Stimulated activated CD4-positive, alpha-beta T cell treated with anti-CD3 and anti-CD28 coated beads, Interleukin-15, amount 100 ng/mL, for 1 hour (primary cell): ENCODE data around the gene CPAMD8.
"Not testable (repeated sequence)": the region's sequence is repeated elsewhere in the genome, so short reads cannot be mapped to it uniquely, and the experiment has no call there.

Experiments used
- DNase-seq, 2 donors: peaks; one replicate each; pipeline ENCODE4 v3.0.0-alpha.2; 2020; ENCODE audit warnings: low read depth in 1 of 2, low spot score in 1 of 2

Gene CPAMD8

GRCh38 chr19:17002455-17002854, 24.2 kb downstream of the CPAMD8 start:
- no peak for DNase-seq

DNA sequence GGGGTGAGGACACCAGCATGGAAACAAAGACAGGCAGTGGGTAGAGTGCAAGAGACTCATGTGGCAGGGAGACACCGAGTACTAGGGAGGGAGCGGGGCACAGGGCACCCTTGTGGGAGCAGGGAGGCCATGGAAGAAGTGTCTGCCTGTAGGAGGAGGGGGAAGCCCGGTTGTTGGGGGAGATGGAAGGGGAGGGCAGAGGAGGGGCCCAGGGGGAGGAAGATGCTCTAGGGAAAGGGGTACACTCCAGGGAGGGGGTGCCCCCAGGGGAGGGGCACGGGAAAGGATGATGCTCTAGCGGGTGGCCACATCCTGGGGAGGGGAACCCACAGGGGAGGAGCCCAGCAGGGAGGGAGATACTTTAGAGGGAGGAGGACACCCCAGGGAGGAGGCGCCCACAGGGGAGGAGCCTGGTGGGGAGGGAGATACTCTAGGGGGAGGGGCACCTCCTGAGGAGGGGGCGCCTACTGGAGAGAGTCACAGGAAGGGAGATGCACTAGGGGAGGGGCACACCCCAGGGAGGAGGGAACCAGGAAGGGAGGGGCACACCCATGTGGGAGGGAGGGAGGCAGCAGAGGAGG, 24.9 kb downstream of the CPAMD8 start:
- DNase-seq: peak; percentile 24 to 58

- DNase-seq: no peak
Observed at GRCh38 chr19:16998635-16999194, 27.9 kb downstream of the CPAMD8 start.

DNA sequence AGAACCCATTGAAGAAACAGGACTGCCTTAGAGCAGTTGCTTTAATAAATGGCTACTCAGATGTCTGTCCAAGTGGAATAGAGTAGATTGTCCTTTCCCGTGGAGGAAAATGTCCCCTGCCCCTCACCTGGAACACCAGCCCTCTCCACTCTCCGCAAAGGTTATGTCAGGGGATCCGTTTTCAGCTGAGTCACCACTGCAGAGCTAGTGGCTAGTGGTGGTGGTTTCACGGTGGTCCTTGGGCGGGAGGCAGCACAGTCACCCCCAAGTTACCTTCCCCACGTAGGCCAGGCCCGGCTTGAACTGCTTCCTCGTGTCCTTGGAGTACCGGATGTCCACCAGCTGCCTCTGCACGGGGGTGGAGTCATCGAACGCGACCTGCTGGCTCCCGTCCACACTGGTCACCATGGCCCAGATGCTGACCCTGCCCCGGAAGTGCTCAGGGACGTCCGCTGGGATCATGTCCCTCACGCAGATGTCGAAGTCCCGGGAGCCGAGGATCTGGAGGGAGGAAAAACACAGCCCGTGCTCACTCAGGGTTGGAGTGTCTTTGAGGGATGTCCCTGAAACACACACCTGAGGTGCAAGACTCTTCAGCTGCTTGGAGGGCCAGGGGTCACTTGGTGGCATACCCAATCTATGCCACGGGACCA, 29.6 kb downstream of the CPAMD8 start:
- not testable (repeated sequence) for DNase-seq

- DNase-seq: no peak
Observed at GRCh38 chr19:16988661-16989060, 37.9 kb downstream of the CPAMD8 start.

GRCh38 chr19:16985403-16985802, 41.2 kb downstream of the CPAMD8 start:
- no peak for DNase-seq

- not testable (repeated sequence) for DNase-seq
Observed at GRCh38 chr19:16982586-16982985, 44.0 kb downstream of the CPAMD8 start.

DNA sequence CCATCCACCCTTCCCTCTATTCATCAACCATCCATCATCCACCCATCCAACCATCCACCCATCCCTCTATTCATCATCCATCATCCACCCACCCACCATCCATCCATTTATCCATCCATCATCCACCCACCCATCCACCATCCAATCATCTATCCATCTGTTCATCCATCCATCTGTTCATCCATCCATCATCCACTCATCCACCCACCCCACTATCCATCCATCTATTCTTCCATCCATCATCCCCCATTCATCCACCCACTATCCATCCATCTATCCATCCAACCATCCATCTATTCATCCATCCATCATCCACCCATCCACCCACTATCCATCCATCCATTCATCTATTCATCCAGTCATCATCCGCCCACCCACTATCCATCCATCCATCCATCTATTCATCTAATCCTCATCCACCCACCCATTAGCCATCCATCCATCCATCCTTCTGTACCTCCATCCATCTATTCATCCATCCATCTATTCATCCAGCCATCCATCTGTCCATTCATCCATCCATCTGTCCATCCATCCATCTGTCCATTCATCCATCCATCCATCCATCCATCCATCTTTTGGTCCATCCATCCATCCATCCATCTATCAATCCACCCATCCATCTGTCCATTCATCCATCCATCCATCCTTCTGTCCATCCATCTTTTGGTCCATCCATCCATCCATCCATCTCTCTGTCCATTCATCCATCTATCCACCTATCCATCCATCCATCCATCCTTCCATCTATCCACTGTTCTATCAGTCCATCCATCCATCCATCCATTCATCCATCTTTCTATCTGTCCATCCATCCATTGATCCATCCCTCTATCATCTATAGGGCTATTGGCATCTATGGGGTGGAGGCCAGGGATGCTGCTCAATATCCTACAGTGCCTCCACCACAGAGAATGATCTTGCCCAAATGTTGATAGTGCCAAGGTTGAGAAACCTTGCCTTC, 47.5 kb downstream of the CPAMD8 start:
- no peak for DNase-seq

GRCh38 chr19:16978156-16978555, 48.5 kb downstream of the CPAMD8 start:
- no peak for DNase-seq

GRCh38 chr19:16977306-16977705, 49.3 kb downstream of the CPAMD8 start:
- no peak for DNase-seq

DNA sequence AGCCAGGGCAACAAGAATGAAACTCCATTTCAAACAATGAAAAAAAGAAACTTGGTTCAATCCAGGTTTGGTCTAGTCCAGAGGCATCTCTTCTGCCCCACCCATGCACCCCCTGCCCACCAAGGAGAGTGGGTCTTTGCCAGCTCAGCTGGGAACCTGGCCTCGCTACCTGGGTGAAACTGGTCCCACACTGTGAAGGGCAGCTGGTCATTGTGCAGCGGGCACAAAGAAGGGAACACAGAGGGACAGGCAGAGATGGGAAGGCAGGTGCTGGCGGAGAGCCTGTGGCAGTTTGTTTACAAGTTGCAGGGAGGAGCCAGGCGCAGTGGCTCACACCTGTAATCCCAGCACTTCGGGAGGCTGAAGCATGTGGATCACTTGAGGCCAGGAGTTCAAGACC, 50.2 kb downstream of the CPAMD8 start:
- DNase-seq: no peak

GRCh38 chr19:16970821-16971220, 55.8 kb downstream of the CPAMD8 start:
- no peak for DNase-seq

GRCh38 chr19:16969135-16969534, 57.5 kb downstream of the CPAMD8 start:
- DNase-seq: no peak

GRCh38 chr19:16960996-16961822, 65.4 kb downstream of the CPAMD8 start:
- not testable (repeated sequence) for DNase-seq

- DNase-seq: not testable (repeated sequence)
Observed at GRCh38 chr19:16958277-16958676, 68.3 kb downstream of the CPAMD8 start.

DNA sequence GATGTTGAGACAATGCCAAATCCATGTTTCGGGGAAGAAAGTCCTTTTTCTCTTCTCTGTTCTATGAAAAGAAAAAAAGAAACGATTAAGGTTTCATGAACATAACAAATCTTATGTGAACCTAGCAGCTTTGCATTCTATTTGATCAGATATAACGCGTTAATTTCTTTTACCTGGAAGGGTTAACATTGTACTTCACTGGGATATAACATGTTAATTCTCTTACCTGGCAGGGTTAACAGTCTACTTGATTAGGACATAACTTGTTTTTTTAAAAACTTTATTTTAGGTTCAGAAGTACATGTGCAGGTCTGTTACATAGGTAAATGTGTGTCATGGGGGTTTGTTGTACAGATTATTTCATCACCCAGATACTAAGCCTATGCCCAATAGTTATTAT, 68.8 kb downstream of the CPAMD8 start:
- DNase-seq: no peak

GRCh38 chr19:16957151-16957701, 69.4 kb downstream of the CPAMD8 start:
- DNase-seq: no peak

DNA sequence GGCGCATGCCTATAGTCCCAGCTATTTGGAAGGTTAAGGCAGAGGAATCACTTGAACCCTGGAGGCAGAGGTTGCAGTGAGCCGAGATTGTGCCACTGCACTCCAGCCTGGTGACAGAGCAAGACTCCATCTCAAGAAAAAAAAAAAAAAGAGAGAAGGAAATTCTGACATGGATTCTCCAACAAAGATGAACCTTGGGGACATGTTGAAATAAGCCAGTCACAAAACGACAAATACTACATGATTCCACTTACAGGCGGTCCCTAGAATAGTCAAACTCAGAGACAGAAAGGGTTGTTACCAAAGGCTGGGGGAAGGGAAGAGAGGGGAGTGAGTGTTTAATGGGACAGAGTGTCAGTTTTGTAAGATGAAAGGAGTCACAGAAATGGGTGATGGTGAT, 71.4 kb downstream of the CPAMD8 start:
- DNase-seq: no peak

DNA sequence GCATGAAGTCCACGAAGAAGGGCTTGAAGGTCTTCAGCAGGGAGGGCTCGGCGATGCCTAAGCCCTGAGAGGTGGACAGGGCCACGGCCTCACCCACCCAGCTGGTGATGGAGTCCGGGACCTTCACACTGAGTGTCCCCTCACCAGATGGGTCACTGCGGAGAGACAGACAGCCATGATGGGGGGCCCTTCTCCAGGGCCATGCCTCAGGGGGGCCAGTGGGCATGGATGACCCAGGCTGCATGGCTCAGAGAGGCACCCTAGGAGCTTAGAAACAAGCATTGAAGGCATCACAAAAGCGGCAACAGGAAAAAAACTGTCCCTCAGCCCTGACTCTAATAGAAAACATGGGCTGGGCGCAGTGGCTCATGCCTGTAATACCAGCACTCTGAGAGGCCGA, 74.6 kb downstream of the CPAMD8 start:
- DNase-seq: no peak

DNA sequence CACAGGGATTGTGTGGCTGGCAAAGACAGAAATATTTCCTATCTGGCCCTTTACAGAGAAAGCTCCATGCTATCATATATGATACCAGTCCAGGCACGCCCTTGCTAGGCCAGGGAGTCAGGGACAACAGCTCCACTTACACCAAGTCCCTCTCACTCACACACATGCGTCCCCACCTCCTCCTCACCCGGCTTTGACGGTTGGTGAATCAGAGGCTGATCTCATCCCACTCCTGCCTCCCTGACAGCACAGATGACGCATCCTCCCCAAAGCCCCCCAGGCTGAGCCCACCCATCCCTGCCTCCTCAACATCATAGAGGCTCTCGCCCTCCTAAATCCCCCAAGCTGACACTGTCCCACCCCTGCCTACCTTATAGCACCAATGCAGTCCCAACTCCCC, 75.1 kb downstream of the CPAMD8 start:
- DNase-seq: no peak
